ENCODE data around the gene SLC35F3.
"Not testable (repeated sequence)": the region's sequence is repeated elsewhere in the genome, so short reads cannot be mapped to it uniquely, and the experiment has no call there.

The SLC35F3 gene

DNA sequence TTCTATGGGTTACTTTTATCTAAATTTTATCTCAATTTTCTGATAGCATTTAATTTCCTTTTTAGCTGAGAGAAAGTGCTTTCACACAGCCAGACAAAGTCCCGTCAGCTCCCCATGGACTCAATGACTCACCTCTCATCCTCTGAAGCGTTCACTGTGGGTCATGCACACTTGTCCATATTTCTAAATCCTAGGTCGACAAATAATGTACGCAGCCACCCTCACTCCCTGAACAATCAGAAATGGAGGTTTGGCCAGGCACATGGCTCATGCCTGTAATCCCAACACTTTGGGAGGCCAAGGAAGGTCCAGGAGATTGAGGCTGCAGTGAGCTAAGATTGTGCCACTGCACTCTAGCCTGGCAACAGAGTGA lies 426.4 kb downstream of the SLC35F3 start:
- FAIRE-seq = no peak

- FAIRE-seq = no peak
These were observed 427.0 kb downstream of the SLC35F3 start for GRCh38 chr1:234331507-234331906.

- no peak for FAIRE-seq
These were observed 431.9 kb downstream of the SLC35F3 start for GRCh38 chr1:234336359-234336758.

- FAIRE-seq = no peak
These were observed 432.8 kb downstream of the SLC35F3 start for GRCh38 chr1:234337233-234337632.

GRCh38 chr1:234340528-234340927 lies 436.1 kb downstream of the SLC35F3 start:
- no peak for FAIRE-seq

- FAIRE-seq = no peak
These were observed 438.3 kb downstream of the SLC35F3 start for GRCh38 chr1:234342774-234343173.

DNA sequence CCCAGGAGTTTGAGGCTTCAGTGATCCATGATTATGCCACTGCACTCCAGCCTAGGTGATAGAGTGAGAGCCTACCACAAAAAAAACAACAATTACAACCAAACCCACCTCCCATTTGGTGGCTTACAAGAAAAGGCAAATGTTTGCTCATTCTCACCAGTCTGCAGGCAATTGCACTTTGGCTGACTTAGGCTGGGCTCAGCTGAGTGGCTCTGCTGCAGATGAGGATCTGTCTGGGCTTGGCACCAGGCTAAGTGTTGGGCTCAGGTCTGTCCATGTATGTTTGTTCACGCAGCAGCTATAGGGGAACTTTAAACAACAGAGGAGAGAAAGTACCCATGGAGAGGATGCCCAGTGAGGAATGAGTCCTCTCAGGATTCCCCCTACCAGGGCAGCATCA lies 440.8 kb downstream of the SLC35F3 start:
- no peak for FAIRE-seq

GRCh38 chr1:234348964-234349363 lies 444.5 kb downstream of the SLC35F3 start:
- no peak for FAIRE-seq

GRCh38 chr1:234355782-234356510 lies 451.5 kb downstream of the SLC35F3 start:
- no peak for FAIRE-seq

DNA sequence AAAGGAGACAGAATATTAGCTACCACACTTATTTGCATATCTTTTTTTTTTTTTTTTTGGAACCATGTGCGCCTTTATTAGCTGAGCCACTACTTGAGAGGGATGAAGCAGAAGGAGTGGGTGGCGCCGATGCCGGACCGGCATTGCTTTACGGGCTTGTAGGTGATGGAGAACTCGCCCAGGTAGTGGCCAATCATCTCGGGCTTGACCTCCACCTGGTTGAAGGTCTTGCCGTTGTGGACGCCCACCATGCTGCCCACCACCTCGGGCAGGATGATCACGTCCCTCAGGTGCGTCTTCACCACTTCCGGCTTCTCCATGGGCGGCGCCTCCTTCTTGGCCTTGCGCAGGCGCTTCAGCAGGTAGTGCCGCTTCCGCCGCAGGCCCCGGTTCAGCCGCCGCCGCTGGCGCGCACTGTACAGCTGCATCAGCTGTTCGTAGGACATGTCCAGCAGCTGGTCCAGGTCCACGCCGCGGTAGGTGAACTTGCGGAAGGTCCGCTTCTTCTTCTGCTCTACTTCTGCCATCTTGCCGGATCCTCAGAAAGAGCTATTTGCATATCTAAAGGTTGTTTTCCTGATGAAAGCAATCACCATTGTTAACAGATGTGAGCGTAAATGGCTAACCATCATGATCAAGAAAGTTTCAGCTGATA lies 452.3 kb downstream of the SLC35F3 start:
- FAIRE-seq = not testable (repeated sequence)

DNA sequence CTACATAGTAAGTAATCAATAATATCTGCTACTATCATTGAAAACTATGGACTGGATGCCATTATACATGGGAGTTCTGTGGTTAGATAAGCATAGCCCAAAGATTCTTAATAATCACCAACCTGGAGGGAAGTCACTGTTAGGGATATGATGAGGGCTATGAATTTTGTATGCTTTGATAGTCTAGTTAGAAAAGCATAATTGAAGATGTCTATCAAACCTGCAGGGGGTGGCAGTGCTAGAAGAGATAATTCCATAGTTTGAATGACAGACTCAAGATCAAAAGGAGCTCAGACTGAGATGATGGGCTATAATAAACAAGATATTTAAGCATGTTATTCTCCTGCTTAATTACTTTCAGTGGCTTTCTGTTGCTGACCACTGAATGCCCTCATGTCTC lies 453.4 kb downstream of the SLC35F3 start:
- no peak for FAIRE-seq

- no peak for FAIRE-seq
These were observed 456.7 kb downstream of the SLC35F3 start for GRCh38 chr1:234361102-234361603.

DNA sequence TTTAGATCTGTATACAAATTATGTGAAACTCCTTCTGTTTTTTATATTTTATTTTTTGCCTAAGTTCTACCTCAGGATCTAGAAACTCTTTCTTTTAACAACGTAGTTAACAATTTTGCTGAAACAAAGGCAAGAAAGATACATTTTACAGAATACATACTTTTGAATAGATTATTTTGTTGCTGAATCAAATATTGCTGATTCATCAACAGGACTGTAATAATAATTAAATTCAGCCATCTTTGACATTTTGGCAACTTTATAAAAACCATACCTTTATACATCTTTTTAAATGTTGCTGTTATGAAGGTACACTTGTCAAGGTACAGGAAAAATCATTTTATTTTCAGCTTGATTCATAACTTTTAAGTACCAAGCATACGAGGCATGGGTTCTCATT lies 458.1 kb downstream of the SLC35F3 start:
- no peak for FAIRE-seq

GRCh38 chr1:234368320-234369032 lies 464.0 kb downstream of the SLC35F3 start:
- FAIRE-seq = no peak

- FAIRE-seq = no peak
These were observed 464.6 kb downstream of the SLC35F3 start for GRCh38 chr1:234369033-234369430.

GRCh38 chr1:234369784-234370183 lies 465.3 kb downstream of the SLC35F3 start:
- FAIRE-seq = no peak

DNA sequence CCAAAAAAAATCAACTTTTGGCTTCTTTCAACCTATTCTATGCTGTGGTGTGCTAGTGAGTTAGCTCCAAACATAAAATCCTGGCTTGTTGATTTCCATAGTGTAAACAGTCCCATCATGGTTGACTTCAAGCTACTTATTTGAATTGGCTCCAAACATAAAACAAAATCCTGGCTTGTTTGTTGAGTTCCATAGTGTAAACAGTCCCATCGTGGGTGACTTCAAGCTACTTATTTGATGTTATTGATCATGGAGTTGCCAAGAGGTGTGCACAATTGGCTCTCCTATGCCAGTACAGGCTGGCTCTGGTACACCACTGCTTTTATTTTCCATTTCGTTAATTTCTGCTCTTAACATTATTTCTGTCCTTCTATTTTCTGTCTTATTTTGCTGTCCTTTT lies 466.9 kb downstream of the SLC35F3 start:
- FAIRE-seq = no peak

DNA sequence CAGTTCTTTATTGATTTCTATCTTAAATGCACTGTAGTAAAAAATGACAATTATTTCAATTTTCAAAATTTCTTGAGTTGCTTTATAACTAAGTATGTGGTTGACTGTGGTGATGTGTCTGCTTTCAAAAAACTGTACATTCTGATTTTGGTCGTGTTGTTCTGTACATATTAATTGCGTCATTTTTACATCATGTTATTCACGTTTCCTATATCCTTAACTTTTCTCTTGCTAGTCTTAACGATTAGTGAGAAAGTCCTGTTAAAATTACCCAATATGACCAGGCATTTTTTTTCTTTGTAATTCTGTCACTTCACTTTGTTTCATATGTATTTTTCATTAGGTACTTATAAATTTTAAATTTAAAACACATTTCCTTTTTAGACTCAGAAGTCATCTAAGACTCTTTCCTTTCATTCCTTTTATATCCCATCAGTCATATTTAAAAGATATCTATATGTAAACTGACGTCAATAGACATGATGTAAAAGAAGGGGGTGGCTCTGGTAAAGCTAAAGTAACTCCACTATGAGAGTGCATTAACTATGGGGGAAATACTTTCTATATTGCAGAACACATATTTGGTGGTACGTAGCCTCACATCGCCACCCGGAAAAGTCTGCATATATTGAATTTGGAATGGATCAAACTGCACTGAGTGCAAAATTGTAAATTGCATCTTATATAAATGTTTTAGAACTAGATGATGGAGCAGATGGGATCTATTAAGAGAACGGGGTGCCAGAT lies 467.7 kb downstream of the SLC35F3 start:
- FAIRE-seq = no peak

DNA sequence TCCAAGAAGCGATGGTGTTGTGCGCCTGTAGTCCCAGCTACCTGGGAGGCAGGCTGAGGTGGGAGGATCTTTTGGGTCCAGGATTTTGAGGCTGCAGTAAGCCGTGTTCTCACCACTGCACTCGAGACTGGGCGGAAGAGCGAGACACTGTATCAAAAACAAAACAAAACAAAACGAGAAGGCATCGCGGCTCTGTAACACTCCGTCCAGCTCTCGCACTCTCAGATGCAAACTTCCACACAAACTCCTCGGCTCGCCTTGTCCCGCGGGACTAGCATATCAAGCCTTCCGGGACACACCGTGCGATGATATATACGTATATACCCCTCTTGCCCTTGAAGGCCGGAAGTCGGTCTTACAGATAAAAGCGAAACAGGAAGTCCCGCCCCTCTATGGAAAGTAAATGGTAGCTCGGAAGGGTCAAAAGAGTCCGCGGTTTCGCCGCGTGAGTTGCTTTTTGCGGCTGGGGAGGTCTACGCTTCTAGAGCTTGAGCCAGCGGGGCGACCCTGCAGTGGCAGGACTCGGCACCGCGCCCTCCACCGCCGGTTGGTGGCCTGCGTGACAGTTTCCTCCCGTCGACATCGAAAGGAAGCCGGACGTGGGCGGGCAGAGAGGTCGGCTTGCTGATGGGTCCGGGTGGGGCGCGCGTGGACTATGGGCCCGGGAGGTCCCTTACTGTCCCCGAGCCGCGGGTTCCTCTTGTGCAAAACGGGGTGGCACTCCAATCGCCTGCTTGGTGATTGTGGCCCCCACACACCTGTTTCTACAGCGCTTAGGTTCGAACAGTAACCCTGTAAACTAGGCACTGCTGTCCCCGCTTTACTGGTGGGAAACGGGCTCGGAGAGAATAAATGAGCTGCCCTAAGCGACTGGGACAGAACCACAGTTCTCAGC lies 468.8 kb downstream of the SLC35F3 start, which contains the start of gene COA6:
Gene COA6 (plus strand): TSS at position 393 of the 895 bp plus-strand sequence. CDS start 11 bp downstream, at position 404.
- peak; percentile 31 for FAIRE-seq

DNA sequence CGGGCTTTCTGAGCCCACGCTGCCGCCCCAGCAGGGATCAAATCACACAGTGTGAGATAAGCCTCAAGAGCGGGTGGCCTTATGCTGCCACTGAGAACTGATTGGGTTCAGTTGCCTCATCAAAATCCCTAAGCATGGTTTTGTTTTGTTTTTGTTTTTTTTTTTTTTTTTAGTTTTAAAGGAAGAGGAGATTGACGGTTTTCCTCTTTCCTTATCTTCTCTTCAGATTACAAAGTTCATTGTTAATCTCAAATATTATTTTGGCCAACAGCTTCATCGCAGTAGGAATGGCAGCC lies 469.4 kb downstream of the SLC35F3 start:
- no peak for FAIRE-seq
